A673 (cell line): ENCODE measurements around the gene RNF217.

Experiments used
- EZH2 ChIP-seq: fragments of 200-600 bp; sonication (generic); IDR thresholded peaks from 2 replicates; pipeline ENCODE4 v1.6.1; 2017; ENCODE audit warnings: borderline replicate concordance, low read depth, mild to moderate bottlenecking, mixed read lengths, antibody characterized with exemption, low read length; ENCODE audit not compliant: poor library complexity, severe bottlenecking
- TF ChIP-seq, protein P1 (sequence below): fragments of 300-800, 200-600 bp; sonication (generic); conservative IDR thresholded peaks from 2 replicates; pipeline ENCODE4 v1.5.1; 2017; ENCODE audit warnings: low read depth, mild to moderate bottlenecking, antibody characterized with exemption, low read length, moderate library complexity, mixed read lengths

DNA sequence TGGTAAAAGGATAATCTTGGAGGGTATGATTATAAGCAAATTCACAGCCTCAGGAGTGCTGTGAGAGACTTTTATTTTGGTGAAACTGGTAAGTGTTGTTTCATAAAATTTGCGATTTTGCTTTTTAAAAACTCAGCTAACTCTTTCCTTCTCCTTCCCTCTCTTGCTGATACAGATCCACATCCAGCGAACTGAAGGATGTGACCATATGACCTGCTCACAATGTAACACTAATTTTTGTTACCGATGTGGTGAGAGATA, 114.2 kb downstream of the RNF217 start:
- TF ChIP-seq, protein P1, sequence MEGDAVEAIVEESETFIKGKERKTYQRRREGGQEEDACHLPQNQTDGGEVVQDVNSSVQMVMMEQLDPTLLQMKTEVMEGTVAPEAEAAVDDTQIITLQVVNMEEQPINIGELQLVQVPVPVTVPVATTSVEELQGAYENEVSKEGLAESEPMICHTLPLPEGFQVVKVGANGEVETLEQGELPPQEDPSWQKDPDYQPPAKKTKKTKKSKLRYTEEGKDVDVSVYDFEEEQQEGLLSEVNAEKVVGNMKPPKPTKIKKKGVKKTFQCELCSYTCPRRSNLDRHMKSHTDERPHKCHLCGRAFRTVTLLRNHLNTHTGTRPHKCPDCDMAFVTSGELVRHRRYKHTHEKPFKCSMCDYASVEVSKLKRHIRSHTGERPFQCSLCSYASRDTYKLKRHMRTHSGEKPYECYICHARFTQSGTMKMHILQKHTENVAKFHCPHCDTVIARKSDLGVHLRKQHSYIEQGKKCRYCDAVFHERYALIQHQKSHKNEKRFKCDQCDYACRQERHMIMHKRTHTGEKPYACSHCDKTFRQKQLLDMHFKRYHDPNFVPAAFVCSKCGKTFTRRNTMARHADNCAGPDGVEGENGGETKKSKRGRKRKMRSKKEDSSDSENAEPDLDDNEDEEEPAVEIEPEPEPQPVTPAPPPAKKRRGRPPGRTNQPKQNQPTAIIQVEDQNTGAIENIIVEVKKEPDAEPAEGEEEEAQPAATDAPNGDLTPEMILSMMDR = no peak
- TF ChIP-seq EZH2 = no peak
